MM.1S (cell line): Measurements from ENCODE around the gene MZF1.
A peak's percentile ranks its signal among the peaks of the same experiment; 100 is the strongest.

Experiments
- DNase-seq: peaks from one replicate; pipeline ENCODE4 v3.0.0-alpha.2; 2015
- H2AFZ ChIP-seq: fragments of 300-600 bp; sonication (generic); 2 replicates; pipeline ENCODE4 v1.6.0; 2016; ENCODE audit warnings: antibody characterized with exemption, low read length
- H3F3A ChIP-seq: fragments of 300-600 bp; sonication (generic); 2 replicates; pipeline ENCODE4 v1.6.1; 2016; ENCODE audit warnings: mild to moderate bottlenecking, antibody characterized with exemption, low read length, moderate library complexity, mixed read lengths; ENCODE audit not compliant: insufficient read depth
- H3K27ac ChIP-seq: fragments of 300-600 bp; sonication (generic); 2 replicates; pipeline ENCODE4 v1.5.1; 2016; ENCODE audit warnings: mild to moderate bottlenecking, low read length
- H3K27me3 ChIP-seq: fragments of 300-600 bp; sonication (generic); replicated peaks from 2 replicates; pipeline ENCODE4 v1.6.0; 2016; ENCODE audit warnings: low read length; ENCODE audit not compliant: insufficient read depth
- H3K36me3 ChIP-seq: fragments of 300-600 bp; sonication (generic); replicated peaks from 2 replicates; pipeline ENCODE4 v1.6.1; 2016; ENCODE audit warnings: mild to moderate bottlenecking, low read length, mixed read lengths; ENCODE audit not compliant: insufficient read depth
- H3K4me1 ChIP-seq: fragments of 300-600 bp; sonication (generic); 2 replicates; pipeline ENCODE4 v1.6.1; 2016; ENCODE audit warnings: low read length, mixed read lengths
- H3K4me2 ChIP-seq: fragments of 300-600 bp; sonication (generic); 2 replicates; pipeline ENCODE4 v1.6.0; 2016; ENCODE audit warnings: low read depth, low read length
- H3K4me3 ChIP-seq: fragments of 300-600 bp; sonication (generic); 2 replicates; pipeline ENCODE4 v1.5.1; 2016; ENCODE audit warnings: low read length, mixed read lengths
- H3K79me2 ChIP-seq: fragments of 300-600 bp; sonication (generic); 2 replicates; pipeline ENCODE4 v1.6.1; 2016; ENCODE audit warnings: mixed run types, low read length, mixed read lengths
- H3K9ac ChIP-seq: fragments of 300-600 bp; sonication (generic); 2 replicates; pipeline ENCODE4 v1.6.1; 2016; ENCODE audit warnings: low read length, mixed read lengths
- H3K9me2 ChIP-seq: fragments of 300-600 bp; sonication (generic); replicated peaks from 2 replicates; pipeline ENCODE4 v1.6.1; 2016; ENCODE audit warnings: mild to moderate bottlenecking, low read length, mixed read lengths; ENCODE audit not compliant: insufficient read depth
- H3K9me3 ChIP-seq: fragments of 300-600 bp; sonication (generic); replicated peaks from 2 replicates; pipeline ENCODE4 v1.6.1; 2016; ENCODE audit warnings: mild to moderate bottlenecking, low read length, mixed read lengths; ENCODE audit not compliant: insufficient read depth
- H4K20me1 ChIP-seq: fragments of 300-600 bp; sonication (generic); 2 replicates; pipeline ENCODE4 v1.6.1; 2016; ENCODE audit warnings: mild to moderate bottlenecking, low read length, moderate library complexity, mixed read lengths; ENCODE audit not compliant: insufficient read depth
- CTCF ChIP-seq: fragments of 300-600 bp; sonication (generic); IDR thresholded peaks from 2 replicates; pipeline ENCODE4 v1.5.1; 2016; ENCODE audit warnings: antibody characterized with exemption, low read length, mixed read lengths
- EZH2 ChIP-seq: fragments of 300-600 bp; sonication (generic); optimal IDR thresholded peaks from 2 replicates; pipeline ENCODE3; 2017; ENCODE audit warnings: low read depth, mild to moderate bottlenecking, antibody characterized with exemption, low read length, mixed read lengths
- EZH2phosphoT487 ChIP-seq: fragments of 300-600 bp; sonication (generic); IDR thresholded peaks from 2 replicates; pipeline ENCODE4 v1.6.1; 2018; ENCODE audit warnings: antibody characterized with exemption, low read length

The MZF1 gene

GRCh38 chr19:58520257-58520599 lies 52.9 kb downstream of the MZF1 start:
- Histone ChIP-seq H3K9me3 (no peaks in the 10 kb centered on the region), H4K20me1 (no peaks in the 10 kb centered on the region), H3K4me1 (peaks cover 5% of the 10 kb centered on the region; the same call in 1 of the 2 replicates), H3K27ac (peak overlapping the region; percentile 78; the same call in 1 of the 2 replicates), H3K27me3 (peaks cover 4% of the 10 kb centered on the region; the same call in 1 of the 2 replicates), H3K36me3 (no peaks in the 10 kb centered on the region), H2AFZ (peak overlapping the region; percentile 92), H3K9me2 (no peaks in the 10 kb centered on the region), H3K4me3 (peak overlapping the region; percentile 88), H3F3A (peaks cover 11% of the 10 kb centered on the region; the same call in 1 of the 2 replicates), H3K79me2 (peaks cover 13% of the 10 kb centered on the region), H3K4me2 (peak overlapping the region; percentile 82), H3K9ac (peak overlapping the region; percentile 73)
- no peak for DNase-seq
- TF ChIP-seq EZH2phosphoT487 (no peak), EZH2 (no peak), CTCF (no peak)

- peaks cover 13% of the 10 kb centered on the region for H3K79me2 ChIP-seq
- H2AFZ ChIP-seq = peak within 1 kb of the TSS; percentile 92
- H3K4me1 ChIP-seq = peaks cover 5% of the 10 kb centered on the region; the same call in 1 of the 2 replicates
- peaks cover 4% of the 10 kb centered on the region; the same call in 1 of the 2 replicates for H3K27me3 ChIP-seq
- H3K27ac ChIP-seq = peak within 1 kb of the TSS; percentile 78
- no peaks in the 10 kb centered on the region for H3K9me2 ChIP-seq
- H3K4me3 ChIP-seq = peak within 1 kb of the TSS; percentile 88
- H3K36me3 ChIP-seq = no peaks in the 10 kb centered on the region
- H3K9ac ChIP-seq = peak within 1 kb of the TSS; percentile 73
- no peaks in the 10 kb centered on the region for H3K9me3 ChIP-seq
- DNase-seq = peak; percentile 95
- no peaks in the 10 kb centered on the region for H4K20me1 ChIP-seq
- no peak for TF ChIP-seq EZH2phosphoT487
- peak; percentile 74 for TF ChIP-seq CTCF
- H3F3A ChIP-seq = peaks cover 11% of the 10 kb centered on the region; the same call in 1 of the 2 replicates
- H3K4me2 ChIP-seq = peak within 1 kb of the TSS; percentile 82
Observed at GRCh38 chr19:58519355-58520256, 53.5 kb downstream of the MZF1 start, which contains the start of gene ZBTB45. Gene ZBTB45 (minus strand): TSS chr19:58519810. CDS start chr19:58517673, 2,137 bp downstream.

DNA sequence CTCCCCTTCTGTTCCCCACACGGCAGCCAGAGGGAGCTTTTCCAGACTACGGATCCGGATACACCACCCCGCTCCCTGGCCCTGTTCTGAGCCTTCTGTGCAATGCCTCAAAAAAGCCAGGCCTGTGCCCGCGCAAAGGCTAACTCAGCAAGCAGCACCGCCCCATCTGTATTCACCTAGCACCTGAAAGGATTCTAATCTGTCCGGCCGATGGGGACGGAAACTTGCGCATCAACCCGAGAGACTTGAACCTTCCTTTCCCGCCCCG lies 54.1 kb downstream of the MZF1 start:
- peaks cover 4% of the 10 kb centered on the region; the same call in 1 of the 2 replicates for H3K27me3 ChIP-seq
- no peak for TF ChIP-seq EZH2phosphoT487
- no peak for TF ChIP-seq CTCF
- no peak for TF ChIP-seq EZH2
- peak overlapping the region; percentile 73 for H3K9ac ChIP-seq
- peak overlapping the region; percentile 78 for H3K27ac ChIP-seq
- peak overlapping the region; percentile 82 for H3K4me2 ChIP-seq
- peaks cover 13% of the 10 kb centered on the region for H3K79me2 ChIP-seq
- no peaks in the 10 kb centered on the region for H3K36me3 ChIP-seq
- no peaks in the 10 kb centered on the region for H4K20me1 ChIP-seq
- no peaks in the 10 kb centered on the region for H3K9me3 ChIP-seq
- H3F3A ChIP-seq = peaks cover 11% of the 10 kb centered on the region; the same call in 1 of the 2 replicates
- peak overlapping the region; percentile 92 for H2AFZ ChIP-seq
- H3K9me2 ChIP-seq = no peaks in the 10 kb centered on the region
- peak overlapping the region; percentile 88 for H3K4me3 ChIP-seq
- DNase-seq = peak; percentile 49
- H3K4me1 ChIP-seq = peaks cover 5% of the 10 kb centered on the region; the same call in 1 of the 2 replicates
